HFF-Myc (cell line): ENCODE measurements around the gene INPP5A.

Experiments
- DNase-seq: peaks from one replicate; pipeline ENCODE4 v3.0.0-alpha.2; 2011; ENCODE audit warnings: low read depth; ENCODE audit errors: extremely low read depth
- H3K4me3 ChIP-seq: replicated peaks from 2 replicates; pipeline ENCODE4 v1.5.1; 2011; ENCODE audit warnings: low read depth, mild to moderate bottlenecking, control low read depth, low read length
- CTCF ChIP-seq: IDR thresholded peaks from 2 replicates; pipeline ENCODE4 v1.5.1; 2012; ENCODE audit warnings: mild to moderate bottlenecking, low read depth, low read length, control low read depth; ENCODE audit errors: missing control alignments

Gene INPP5A

DNA sequence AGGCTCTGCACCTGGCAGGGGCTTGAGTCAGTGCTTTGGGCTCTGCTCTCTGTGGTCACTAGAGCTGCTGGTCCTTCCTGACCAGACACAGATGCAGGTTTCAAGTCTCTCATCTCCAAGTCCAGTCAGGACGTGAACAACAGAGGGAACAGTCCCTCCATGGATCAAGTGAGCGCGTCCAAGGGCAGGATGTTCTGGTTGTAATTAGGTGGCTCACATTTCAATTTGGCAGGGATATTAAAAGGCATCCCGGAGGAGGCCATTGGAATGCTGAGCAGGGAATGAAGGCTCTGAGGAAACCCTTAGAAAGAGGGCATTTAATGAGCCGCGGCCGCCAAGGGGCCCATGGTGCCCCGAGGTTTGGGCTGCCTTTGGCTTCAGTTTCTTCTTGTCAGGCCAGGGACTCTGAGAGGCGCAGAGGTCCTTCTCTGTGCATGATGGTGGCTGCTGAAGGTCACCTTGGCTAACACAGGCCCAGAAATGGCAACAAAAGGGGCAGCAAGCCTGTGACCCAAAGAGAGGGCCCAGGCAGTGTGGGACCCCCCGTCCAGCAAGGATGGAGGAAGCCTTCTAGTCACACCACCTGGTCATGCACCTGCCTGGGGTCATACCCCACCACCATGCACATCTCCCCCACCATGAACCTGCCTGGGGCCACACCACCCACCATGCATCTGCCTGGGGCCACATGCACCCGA, 30.7 kb upstream of the INPP5A start:
- no peak overlapping the region for H3K4me3 ChIP-seq
- DNase-seq = peak; percentile 75
- no peak for TF ChIP-seq CTCF

GRCh38 chr10:132507409-132507955, 30.1 kb upstream of the INPP5A start:
- no peak for TF ChIP-seq CTCF
- no peak for DNase-seq

DNA sequence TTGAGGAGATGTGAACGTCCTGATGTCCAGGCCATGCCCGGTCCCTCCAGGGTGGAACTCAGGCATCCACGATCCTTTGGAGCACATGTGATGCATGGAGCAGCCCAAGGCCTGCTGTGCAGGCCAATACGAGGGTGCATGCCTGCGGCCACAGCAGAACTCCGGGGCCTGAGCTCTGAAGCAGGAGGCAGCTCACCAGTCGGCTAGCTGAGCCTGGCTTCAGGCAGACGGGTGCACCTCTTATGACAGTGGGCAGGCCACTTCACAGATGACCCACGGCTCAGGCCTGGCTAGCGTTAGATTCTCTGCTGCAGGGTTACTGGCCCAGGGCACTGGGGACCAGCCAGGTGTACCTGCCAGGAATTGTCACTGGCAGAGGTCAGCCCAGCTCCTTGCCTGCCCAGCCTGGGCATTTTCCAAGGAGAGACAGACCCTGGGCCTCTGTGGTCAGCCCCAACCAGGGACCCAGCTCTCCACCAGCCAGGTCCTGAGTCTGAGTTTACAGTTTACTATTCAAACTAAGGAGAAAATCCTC, 29.6 kb upstream of the INPP5A start:
- TF ChIP-seq CTCF = no peak
- H3K4me3 ChIP-seq = no peak overlapping the region
- no peak for DNase-seq

More at GRCh38 chr10:132507409-132507955, 30.1 kb upstream of the INPP5A start:
- no peak overlapping the region for H3K4me3 ChIP-seq

- DNase-seq = no peak
- TF ChIP-seq CTCF = no peak
- H3K4me3 ChIP-seq = no peak overlapping the region
Measured at GRCh38 chr10:132508581-132509443, 28.8 kb upstream of the INPP5A start.

DNA sequence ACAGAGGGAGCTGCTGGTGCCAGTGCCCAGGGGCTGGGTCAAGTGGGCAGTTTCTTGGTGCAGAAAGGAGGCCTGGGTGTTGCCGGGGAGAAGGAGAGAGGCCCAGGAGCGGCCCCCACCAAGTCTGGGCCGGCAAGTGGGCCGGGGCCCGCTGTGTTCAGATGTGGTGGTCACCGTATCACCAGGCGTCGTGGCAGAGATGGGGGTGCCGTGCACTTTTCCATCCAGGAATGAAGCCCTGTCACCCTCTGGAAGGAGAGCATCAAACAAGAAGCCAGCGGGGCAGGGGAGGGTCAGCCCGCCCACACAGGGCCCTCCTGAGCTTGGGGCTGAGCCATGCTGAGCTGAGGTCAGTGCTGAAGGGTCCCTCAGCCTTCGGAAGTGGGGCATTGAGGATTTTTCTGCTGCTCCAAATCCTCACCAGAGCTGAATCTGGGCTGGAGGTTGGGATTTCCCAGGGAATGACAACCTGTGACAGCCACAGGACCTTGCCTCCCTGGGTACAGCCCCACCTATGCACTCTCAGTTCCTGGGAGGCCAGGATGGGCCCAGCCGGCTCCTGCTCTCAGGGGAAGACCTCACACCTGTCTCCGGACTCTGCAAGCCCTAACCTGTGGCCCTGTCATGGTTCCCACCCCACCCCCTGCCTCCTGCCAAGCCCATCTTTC, 27.9 kb upstream of the INPP5A start:
- no peak for TF ChIP-seq CTCF
- no peak for DNase-seq
- no peak overlapping the region for H3K4me3 ChIP-seq

DNA sequence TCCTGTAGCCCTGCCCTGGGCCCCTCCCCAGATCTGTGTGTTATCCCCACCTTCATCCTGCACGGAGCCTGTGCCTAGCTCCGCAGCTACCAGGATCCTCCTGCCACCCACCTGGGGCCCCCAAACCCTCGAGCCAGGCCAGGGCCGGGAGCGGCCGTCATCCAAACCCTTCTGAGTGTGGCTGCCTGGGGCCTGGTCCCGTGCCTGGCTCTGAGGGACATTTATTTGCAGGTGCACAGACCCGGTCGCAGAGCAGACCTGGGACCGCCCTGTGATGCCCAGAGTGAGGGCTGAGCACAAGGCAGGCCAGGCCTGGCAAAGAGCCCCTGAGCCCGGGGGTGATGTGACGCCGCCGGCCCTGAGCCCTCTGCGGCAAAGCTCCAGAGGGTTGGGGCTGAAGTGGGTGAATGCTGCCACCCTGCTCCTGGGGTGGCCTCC, 27.4 kb upstream of the INPP5A start:
- no peak for TF ChIP-seq CTCF
- no peak overlapping the region for H3K4me3 ChIP-seq
- DNase-seq = no peak
